ENCODE results near the gene GPR137.

GPR137 gene

DNA sequence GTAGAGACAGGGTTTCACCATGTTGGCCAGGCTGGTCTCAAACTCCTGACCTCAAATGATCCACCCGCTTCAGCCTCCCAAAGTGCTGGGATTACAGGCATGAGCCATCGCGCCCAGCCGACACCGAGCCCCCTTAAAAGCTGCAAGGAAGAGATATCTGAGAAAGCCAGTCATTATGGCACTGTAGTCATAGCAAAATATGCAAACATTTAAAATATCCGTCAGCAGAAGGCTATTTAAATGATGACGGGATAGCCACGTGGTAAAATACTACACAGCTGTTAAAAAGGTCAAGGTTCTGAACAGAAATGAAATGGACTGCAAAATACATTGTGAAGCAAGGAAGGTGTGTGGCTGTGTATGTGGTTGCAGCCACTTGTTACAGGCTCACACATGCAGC, 47.9 kb downstream of the GPR137 start:
- H3K9me3 ChIP-seq: no peaks in the 10 kb centered on the region
- H3K27ac ChIP-seq: no peak overlapping the region
- H3K4me1 ChIP-seq (ENCODE audit: control insufficient read depth in 1 of 2, insufficient read depth in 1 of 2, low read depth in 1 of 2, low read length in 1 of 2): peaks cover 59% of the 10 kb centered on the region in 2 experiments
- TF ChIP-seq, protein P1, sequence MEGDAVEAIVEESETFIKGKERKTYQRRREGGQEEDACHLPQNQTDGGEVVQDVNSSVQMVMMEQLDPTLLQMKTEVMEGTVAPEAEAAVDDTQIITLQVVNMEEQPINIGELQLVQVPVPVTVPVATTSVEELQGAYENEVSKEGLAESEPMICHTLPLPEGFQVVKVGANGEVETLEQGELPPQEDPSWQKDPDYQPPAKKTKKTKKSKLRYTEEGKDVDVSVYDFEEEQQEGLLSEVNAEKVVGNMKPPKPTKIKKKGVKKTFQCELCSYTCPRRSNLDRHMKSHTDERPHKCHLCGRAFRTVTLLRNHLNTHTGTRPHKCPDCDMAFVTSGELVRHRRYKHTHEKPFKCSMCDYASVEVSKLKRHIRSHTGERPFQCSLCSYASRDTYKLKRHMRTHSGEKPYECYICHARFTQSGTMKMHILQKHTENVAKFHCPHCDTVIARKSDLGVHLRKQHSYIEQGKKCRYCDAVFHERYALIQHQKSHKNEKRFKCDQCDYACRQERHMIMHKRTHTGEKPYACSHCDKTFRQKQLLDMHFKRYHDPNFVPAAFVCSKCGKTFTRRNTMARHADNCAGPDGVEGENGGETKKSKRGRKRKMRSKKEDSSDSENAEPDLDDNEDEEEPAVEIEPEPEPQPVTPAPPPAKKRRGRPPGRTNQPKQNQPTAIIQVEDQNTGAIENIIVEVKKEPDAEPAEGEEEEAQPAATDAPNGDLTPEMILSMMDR (IDR thresholded peaks at IDR 0.05): no peak
- no peaks in the 10 kb centered on the region for H3K27me3 ChIP-seq
- H3K36me3 ChIP-seq: no peaks in the 10 kb centered on the region
- no peak overlapping the region for H3K4me3 ChIP-seq (ENCODE audit: low read depth in 1 of 2, low read length in 1 of 2)

DNA sequence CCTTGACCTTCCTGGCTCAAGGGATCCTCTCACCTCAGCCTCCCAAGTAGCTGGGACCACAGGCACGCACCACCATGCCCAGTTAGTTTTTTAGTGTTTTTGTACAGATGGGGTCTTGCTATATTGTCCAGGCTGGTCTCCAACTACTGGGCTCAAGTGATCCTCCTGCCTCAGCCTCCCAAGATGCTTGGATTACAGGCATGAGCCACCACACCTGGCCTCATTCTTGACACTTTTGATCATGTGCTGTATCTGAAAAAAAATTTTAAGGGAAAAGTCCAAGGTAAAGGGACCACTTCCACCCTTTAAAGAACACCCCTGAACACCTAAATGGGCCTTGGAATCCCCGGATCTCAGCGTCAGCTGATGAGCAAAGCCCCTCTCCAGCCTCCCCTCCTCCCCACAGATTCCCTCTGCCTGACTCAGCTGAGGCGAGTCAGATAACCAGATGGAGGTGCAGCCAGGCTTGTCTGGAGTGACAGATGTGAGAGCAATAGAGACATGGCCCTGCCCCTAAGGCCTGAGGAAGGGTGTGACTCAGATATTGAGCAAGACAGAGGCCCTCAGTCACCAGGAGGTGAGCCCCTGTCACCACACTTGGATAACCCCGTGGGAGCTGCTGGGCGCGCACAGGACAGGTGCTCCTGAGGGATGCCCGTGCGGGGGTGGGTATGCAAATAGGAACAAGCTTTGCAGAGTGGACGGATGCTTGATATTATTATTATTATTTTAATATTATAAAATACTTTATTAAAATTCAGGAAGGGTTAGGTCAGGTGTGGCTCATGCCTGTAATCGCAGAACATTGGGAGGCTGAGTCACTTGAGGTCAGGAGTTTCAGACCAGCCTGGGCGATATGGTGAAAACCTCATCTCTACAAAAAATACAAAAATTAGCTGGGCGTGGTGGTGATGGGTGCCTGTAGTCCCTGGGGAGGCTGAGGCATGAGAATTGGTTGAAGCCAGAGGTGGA, 49.4 kb downstream of the GPR137 start:
- H3K27ac ChIP-seq: peak overlapping the region; percentile 74
- peaks cover 74% of the 10 kb centered on the region in 2 experiments for H3K4me1 ChIP-seq (ENCODE audit: control insufficient read depth in 1 of 2, insufficient read depth in 1 of 2, low read depth in 1 of 2, low read length in 1 of 2)
- TF ChIP-seq, protein P1 (IDR thresholded peaks at IDR 0.05): no peak
- peak overlapping the region; percentile 2 to 14 for H3K4me3 ChIP-seq (ENCODE audit: low read depth in 1 of 2, low read length in 1 of 2)
- no peaks in the 10 kb centered on the region for H3K36me3 ChIP-seq
- no peaks in the 10 kb centered on the region for H3K27me3 ChIP-seq
- H3K9me3 ChIP-seq: no peaks in the 10 kb centered on the region

DNA sequence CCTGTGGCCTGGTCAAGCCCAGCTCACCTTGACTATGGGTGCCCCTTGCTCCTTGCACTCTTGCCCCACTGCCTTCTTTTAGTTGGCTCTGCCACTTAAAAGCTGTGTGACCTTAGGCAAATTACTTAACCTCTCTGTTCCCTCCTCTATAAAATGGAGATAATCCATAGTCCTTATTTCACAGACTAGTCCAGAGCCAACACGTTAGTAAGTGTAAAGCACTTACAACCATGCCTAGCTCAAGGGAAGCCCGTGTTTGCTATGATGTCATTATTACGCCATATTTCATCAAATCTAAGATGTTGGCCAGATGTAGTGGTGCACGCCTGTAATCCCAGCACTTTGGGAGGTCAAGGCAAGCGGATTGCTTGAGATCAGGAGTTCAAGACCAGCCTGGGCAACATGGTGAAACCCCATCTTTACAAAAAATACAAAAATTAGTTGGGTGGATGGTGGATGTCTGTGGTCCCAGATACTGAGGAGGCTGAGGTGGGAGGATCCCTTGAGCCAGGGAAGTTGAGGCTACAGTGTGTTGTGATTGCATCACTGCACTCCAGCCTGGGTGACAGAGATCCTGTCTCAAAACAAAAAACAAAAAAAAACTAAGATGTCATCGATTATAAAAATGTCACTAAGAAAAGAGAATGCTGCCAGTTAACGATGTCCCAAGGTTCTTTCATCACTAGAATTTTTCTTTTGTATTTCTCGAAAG, 52.0 kb downstream of the GPR137 start:
- Histone ChIP-seq H3K27me3 (no peaks in the 10 kb centered on the region), H3K4me1 (ENCODE audit: control insufficient read depth in 1 of 2, insufficient read depth in 1 of 2, low read depth in 1 of 2, low read length in 1 of 2) (peaks cover 73 to 80% of the 10 kb centered on the region in 2 experiments), H3K9me3 (no peaks in the 10 kb centered on the region), H3K36me3 (peaks cover 8% of the 10 kb centered on the region), H3K27ac (peak overlapping the region; percentile 99), H3K4me3 (ENCODE audit: low read depth in 1 of 2, low read length in 1 of 2) (no peak overlapping the region)
- TF ChIP-seq, protein P1 (IDR thresholded peaks at IDR 0.05): no peak

DNA sequence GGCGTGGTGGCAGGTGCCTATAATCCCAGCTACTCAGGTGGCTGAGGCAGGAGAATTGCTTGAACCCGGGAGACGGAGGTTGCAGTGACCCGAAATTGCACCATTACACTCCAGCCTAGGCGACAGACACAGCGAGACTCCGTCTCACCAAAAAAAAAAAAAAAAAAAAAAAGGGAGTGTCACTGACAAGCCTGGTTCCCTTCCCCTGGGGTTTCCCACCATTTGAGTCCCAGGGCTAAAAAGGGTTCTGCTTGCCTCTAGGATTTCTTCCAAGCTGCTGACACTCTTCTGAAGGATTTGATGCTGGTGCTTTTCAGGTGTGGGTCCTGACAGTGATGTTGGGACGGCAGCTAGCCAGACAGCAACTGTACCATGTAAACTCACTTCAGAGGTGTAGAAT, 53.1 kb downstream of the GPR137 start:
- H3K27ac ChIP-seq: peak overlapping the region; percentile 99
- no peaks in the 10 kb centered on the region for H3K9me3 ChIP-seq
- no peaks in the 10 kb centered on the region for H3K27me3 ChIP-seq
- peaks cover 17% of the 10 kb centered on the region for H3K36me3 ChIP-seq
- peaks cover 77 to 80% of the 10 kb centered on the region in 2 experiments for H3K4me1 ChIP-seq (ENCODE audit: control insufficient read depth in 1 of 2, insufficient read depth in 1 of 2, low read depth in 1 of 2, low read length in 1 of 2)
- H3K4me3 ChIP-seq (ENCODE audit: low read depth in 1 of 2, low read length in 1 of 2): peak overlapping the region; percentile 88 to 89
- TF ChIP-seq, protein P1 (IDR thresholded peaks at IDR 0.05): no peak
